HG03280 (cell line): ENCODE data around the gene RFFL.

Source experiments
- ATAC-seq: cut with Tn5 transposase; IDR thresholded peaks from one replicate; pipeline ENCODE4 v1.9.1; 2021; ENCODE audit warnings: mild to moderate bottlenecking, moderate library complexity; ENCODE audit not compliant: unreplicated experiment

RFFL gene

DNA sequence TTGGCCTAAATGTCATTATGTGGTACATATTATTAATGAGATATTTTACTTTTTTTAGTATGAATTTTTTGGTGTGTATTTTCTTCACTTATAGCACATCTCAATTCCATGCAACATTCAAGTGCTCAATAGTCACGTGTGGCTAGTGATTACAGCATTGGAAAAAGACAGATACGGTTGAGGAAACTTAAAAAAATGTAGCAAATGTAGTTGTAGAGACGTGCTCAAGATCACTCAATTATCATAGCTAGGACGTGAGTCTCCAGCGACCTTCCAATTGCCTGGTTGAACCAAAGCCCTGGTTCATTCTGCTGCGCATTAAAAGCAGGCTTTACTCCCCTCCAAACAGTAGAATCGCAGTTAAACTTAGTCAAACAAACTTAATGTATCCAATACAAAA is 84.4 kb downstream of the RFFL start:
- no peak for ATAC-seq

DNA sequence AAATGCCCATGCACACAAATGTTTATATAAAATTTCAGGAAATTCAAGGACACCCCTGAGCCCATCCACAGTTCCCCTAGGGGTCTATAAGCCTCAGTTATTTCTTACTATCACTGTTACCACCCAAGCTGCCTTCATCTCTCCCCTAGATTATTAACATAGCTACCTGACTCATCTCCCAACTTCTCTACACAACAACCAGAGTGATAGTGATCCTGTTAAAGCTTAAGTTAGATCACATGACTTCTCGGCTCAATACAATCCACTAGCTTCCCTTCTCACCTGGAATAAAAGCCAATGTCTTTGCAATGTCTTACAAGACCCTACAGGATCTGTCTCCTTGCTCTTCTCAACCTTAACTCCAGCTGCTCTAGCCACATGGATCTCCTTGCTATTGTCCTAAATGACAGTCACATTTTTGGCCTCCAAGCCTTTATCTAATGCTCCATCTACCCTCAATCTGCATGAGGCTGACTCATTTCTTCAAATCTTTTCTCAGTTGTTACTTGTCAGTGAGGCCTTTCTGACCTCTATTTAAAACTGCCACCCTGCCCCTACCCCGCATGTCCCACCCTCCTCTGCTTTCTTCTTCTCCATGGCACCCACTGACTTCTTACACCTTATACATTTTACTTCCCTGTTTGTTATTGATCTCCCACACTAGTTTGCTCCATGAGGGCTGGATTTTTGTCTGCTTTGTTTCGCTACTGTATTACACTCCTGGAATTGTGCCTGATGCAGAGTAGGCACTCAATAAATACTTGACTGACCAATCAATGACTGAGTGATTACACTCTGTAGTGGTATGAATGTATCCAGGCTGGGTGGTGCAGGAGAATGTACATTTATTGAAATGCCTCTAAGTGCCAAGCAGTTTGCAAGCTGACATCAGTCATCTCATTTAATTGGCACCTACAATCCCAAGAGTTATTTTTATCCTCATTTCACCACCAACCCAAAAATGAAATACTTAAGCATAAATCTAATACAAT is 88.4 kb downstream of the RFFL start:
- ATAC-seq, result no peak

- ATAC-seq, result no peak
Observed at GRCh38 chr17:34974179-34974578, 89.3 kb downstream of the RFFL start.

- ATAC-seq, result peak; percentile 85
Observed at GRCh38 chr17:34961093-34961911, 102.2 kb downstream of the RFFL start, which contains the start of the genes CCT6B and ZNF830. CCT6B (minus strand) TSS chr17:34961460; CDS start chr17:34961393, 67 bp downstream. ZNF830 (plus strand) TSS chr17:34961540; CDS start chr17:34961567, 27 bp downstream.

DNA sequence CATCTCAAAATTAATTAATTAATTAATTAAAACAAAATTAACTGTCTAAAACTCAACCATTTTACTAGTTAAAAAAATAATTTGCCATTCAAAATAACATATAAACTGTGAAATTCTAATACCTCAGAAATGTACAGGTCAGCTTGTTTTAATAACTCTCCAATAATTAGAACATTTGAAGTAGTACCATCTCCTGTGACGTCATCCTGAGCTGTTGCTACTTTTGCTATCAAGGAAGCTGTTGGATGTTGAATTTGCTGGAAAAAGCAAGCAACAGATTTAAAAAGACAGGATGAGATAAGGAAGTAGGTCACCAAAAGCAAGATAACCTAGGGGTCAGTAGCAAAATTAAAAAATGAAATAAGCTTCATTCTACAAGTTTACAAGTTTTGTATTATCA is 105.1 kb downstream of the RFFL start:
- ATAC-seq, result no peak
